CD4-positive, alpha-beta T cell treated with Interleukin-6 at 100 ng/mL for 8 hours (primary cell): ENCODE measurements around the gene NIT1.

Source experiments
- DNase-seq: peaks from one replicate; pipeline ENCODE4 v3.0.0-alpha.2; 2020; ENCODE audit warnings: mixed read lengths, low spot score

The NIT1 gene

GRCh38 chr1:161117759-161118581 is at the start of gene NIT1, which contains the start of gene PFDN2:
NIT1 (plus strand) TSS chr1:161118105; CDS start chr1:161118177, 72 bp downstream.
PFDN2 (minus strand) TSS chr1:161118037; CDS start chr1:161118026, 11 bp downstream.
- peak; percentile 74 for DNase-seq

GRCh38 chr1:161068306-161069234 is 49.3 kb upstream of the NIT1 start:
- DNase-seq = peak; percentile 87

- no peak for DNase-seq
Observed at GRCh38 chr1:161069241-161069640, 48.7 kb upstream of the NIT1 start.

- DNase-seq = peak; percentile 93
Observed at GRCh38 chr1:161069731-161070270, 48.1 kb upstream of the NIT1 start, which contains the start of gene ARHGAP30. ARHGAP30 (minus strand) TSS chr1:161069891; CDS start chr1:161069624, 267 bp downstream.

- no peak for DNase-seq
Observed at GRCh38 chr1:161070761-161071160, 47.1 kb upstream of the NIT1 start.

GRCh38 chr1:161071886-161072371 is 46.0 kb upstream of the NIT1 start:
- peak; percentile 49 for DNase-seq

- no peak for DNase-seq
Observed at GRCh38 chr1:161072751-161073449, 45.0 kb upstream of the NIT1 start.

- DNase-seq = no peak
Observed at GRCh38 chr1:161073474-161074121, 44.3 kb upstream of the NIT1 start.

GRCh38 chr1:161074676-161075368 is 43.1 kb upstream of the NIT1 start:
- DNase-seq = no peak

GRCh38 chr1:161076410-161076809 is 41.5 kb upstream of the NIT1 start:
- DNase-seq = no peak

- DNase-seq = no peak
Observed at GRCh38 chr1:161077426-161077825, 40.5 kb upstream of the NIT1 start.

GRCh38 chr1:161079436-161080110 is 38.3 kb upstream of the NIT1 start:
- DNase-seq = no peak

GRCh38 chr1:161080441-161081405 is 37.2 kb upstream of the NIT1 start:
- no peak for DNase-seq

- no peak for DNase-seq
Observed at GRCh38 chr1:161081519-161081918, 36.4 kb upstream of the NIT1 start.

GRCh38 chr1:161082483-161082882 is 35.4 kb upstream of the NIT1 start:
- DNase-seq = no peak

GRCh38 chr1:161082996-161083747 is 34.7 kb upstream of the NIT1 start:
- no peak for DNase-seq

GRCh38 chr1:161083748-161084596 is 33.9 kb upstream of the NIT1 start:
- no peak for DNase-seq
